ENCODE results near the gene ELOVL2.
"Not testable (repeated sequence)": the region's sequence is repeated elsewhere in the genome, so short reads cannot be mapped to it uniquely, and the experiment has no call there.

Gene ELOVL2

DNA sequence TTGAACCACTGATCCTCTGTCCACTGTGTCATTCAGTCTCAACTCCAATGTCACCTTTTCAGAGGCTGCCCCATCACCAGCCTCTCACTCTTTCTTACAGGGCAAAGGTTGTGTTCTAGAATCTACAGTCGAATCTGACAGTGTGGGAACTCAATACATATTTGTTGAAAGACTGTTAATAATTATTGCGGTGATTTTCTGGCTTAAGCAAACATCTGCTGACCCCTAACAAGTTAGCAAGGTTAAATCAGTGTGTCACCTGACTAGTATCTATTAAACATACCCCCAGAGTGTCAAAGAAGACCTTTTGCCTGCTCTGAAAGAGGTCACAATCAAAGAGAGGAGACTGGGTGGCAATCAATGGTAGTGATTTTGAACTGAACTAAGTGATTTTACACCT lies 41.9 kb downstream of the ELOVL2 start:
- Mint-ChIP-seq H3K27ac (no peak overlapping the region), H3K4me1 (ENCODE audit: low read depth) (no peaks in the 10 kb centered on the region), H3K9me3 (no peaks in the 10 kb centered on the region), H3K4me3 (no peak overlapping the region), H3K36me3 (ENCODE audit: low read depth) (no peaks in the 10 kb centered on the region), H3K27me3 (ENCODE audit: low read depth) (peaks cover 8% of the 10 kb centered on the region)

DNA sequence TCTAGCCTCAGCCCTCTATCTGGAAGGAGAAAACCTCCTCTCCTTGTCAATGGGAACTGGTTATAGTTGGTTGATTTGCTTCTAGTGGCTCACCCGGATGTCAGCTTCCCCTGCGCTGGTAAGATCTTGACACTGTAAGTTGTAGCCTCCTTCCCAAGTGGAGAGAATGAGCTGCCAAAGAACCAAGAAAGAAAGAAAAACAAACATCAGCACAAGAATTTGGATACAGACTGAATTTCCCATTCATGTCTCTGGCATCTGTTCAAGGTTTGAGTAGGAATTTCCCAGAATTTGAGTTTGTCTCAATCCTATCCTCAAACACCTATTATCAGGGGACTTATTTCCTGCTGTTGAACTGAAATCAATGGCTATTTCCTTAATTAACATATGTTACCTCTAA lies 44.1 kb downstream of the ELOVL2 start:
- no peaks in the 10 kb centered on the region for H3K9me3 Mint-ChIP-seq
- H3K27me3 Mint-ChIP-seq (ENCODE audit: low read depth), result peaks cover 8% of the 10 kb centered on the region
- H3K27ac Mint-ChIP-seq, result no peak overlapping the region
- no peak overlapping the region for H3K4me3 Mint-ChIP-seq
- no peaks in the 10 kb centered on the region for H3K4me1 Mint-ChIP-seq (ENCODE audit: low read depth)
- H3K36me3 Mint-ChIP-seq (ENCODE audit: low read depth), result no peaks in the 10 kb centered on the region

GRCh38 chr6:10995114-10995707 lies 48.9 kb downstream of the ELOVL2 start:
- Mint-ChIP-seq H3K36me3 (ENCODE audit: low read depth) (no peaks in the 10 kb centered on the region), H3K4me3 (no peak overlapping the region), H3K9me3 (no peaks in the 10 kb centered on the region), H3K27me3 (ENCODE audit: low read depth) (peaks cover 5% of the 10 kb centered on the region), H3K27ac (no peak overlapping the region), H3K4me1 (ENCODE audit: low read depth) (no peaks in the 10 kb centered on the region)

DNA sequence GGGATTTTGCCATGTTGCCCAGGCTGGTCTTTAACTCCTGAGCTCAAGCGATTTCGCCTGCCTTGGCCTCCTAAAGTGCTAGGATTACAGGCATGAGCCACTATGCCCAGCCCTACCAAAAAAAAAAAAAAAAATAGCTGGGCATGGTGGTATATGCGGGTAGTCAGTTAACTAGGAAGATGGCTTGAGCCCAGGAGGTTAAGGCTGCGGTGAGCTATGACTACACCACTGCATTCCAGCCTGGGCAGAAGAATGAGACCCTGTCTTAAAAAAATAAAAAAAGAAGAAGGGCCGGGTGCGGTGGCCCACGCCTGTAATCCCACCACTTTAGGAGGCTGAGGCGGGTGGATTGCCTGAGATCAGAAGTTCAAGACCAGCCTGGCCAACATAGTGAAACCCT lies 50.2 kb downstream of the ELOVL2 start:
- Mint-ChIP-seq H3K4me1 (ENCODE audit: low read depth) (no peaks in the 10 kb centered on the region), H3K27me3 (ENCODE audit: low read depth) (peaks cover 5% of the 10 kb centered on the region), H3K9me3 (no peaks in the 10 kb centered on the region), H3K4me3 (no peak overlapping the region), H3K36me3 (ENCODE audit: low read depth) (no peaks in the 10 kb centered on the region), H3K27ac (no peak overlapping the region)

- Mint-ChIP-seq H3K4me3 (no peak overlapping the region), H3K27ac (no peak overlapping the region), H3K27me3 (ENCODE audit: low read depth) (peaks cover 9% of the 10 kb centered on the region), H3K4me1 (ENCODE audit: low read depth) (no peaks in the 10 kb centered on the region), H3K9me3 (no peaks in the 10 kb centered on the region), H3K36me3 (ENCODE audit: low read depth) (no peaks in the 10 kb centered on the region)
Measured at GRCh38 chr6:10991115-10991514, 53.0 kb downstream of the ELOVL2 start.

DNA sequence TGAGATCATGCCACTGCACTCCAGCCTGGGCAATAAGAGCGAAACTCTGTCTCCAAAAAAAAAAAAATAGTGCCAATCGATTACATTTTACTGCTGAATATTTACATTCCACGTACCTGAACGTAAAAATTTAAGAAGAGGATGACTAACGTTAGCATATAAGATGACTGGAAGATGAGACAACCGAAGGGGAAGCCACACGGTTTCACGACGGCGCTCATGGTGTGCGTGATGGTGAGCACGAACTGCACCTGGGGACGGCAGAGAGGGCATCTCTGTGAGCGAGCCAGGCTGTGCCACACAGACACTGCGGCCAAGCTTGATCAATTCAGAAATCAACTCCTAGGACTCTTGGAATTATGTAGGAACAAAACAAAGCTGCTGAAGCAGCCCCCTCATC lies 54.5 kb downstream of the ELOVL2 start:
- H3K4me3 Mint-ChIP-seq, result no peak overlapping the region
- no peak overlapping the region for H3K27ac Mint-ChIP-seq
- H3K27me3 Mint-ChIP-seq (ENCODE audit: low read depth), result peaks cover 9% of the 10 kb centered on the region
- H3K36me3 Mint-ChIP-seq (ENCODE audit: low read depth), result no peaks in the 10 kb centered on the region
- H3K9me3 Mint-ChIP-seq, result no peaks in the 10 kb centered on the region
- no peaks in the 10 kb centered on the region for H3K4me1 Mint-ChIP-seq (ENCODE audit: low read depth)

- H3K4me1 Mint-ChIP-seq (ENCODE audit: low read depth); H3K9me3 Mint-ChIP-seq; H3K4me3 Mint-ChIP-seq; H3K36me3 Mint-ChIP-seq (ENCODE audit: low read depth); H3K27me3 Mint-ChIP-seq (ENCODE audit: low read depth); H3K27ac Mint-ChIP-seq: not testable (repeated sequence)
Measured at GRCh38 chr6:10984959-10985358, 59.1 kb downstream of the ELOVL2 start.

- Mint-ChIP-seq H3K9me3 (no peaks in the 10 kb centered on the region), H3K27ac (no peak overlapping the region), H3K36me3 (ENCODE audit: low read depth) (no peaks in the 10 kb centered on the region), H3K4me3 (no peak overlapping the region), H3K4me1 (ENCODE audit: low read depth) (no peaks in the 10 kb centered on the region), H3K27me3 (ENCODE audit: low read depth) (no peaks in the 10 kb centered on the region)
Measured at GRCh38 chr6:10981409-10981808, 62.7 kb downstream of the ELOVL2 start.

GRCh38 chr6:10979603-10980002 lies 64.5 kb downstream of the ELOVL2 start:
- no peaks in the 10 kb centered on the region for H3K4me1 Mint-ChIP-seq (ENCODE audit: low read depth)
- no peaks in the 10 kb centered on the region for H3K27me3 Mint-ChIP-seq (ENCODE audit: low read depth)
- H3K27ac Mint-ChIP-seq, result no peak overlapping the region
- no peak overlapping the region for H3K4me3 Mint-ChIP-seq
- no peaks in the 10 kb centered on the region for H3K9me3 Mint-ChIP-seq
- no peaks in the 10 kb centered on the region for H3K36me3 Mint-ChIP-seq (ENCODE audit: low read depth)

DNA sequence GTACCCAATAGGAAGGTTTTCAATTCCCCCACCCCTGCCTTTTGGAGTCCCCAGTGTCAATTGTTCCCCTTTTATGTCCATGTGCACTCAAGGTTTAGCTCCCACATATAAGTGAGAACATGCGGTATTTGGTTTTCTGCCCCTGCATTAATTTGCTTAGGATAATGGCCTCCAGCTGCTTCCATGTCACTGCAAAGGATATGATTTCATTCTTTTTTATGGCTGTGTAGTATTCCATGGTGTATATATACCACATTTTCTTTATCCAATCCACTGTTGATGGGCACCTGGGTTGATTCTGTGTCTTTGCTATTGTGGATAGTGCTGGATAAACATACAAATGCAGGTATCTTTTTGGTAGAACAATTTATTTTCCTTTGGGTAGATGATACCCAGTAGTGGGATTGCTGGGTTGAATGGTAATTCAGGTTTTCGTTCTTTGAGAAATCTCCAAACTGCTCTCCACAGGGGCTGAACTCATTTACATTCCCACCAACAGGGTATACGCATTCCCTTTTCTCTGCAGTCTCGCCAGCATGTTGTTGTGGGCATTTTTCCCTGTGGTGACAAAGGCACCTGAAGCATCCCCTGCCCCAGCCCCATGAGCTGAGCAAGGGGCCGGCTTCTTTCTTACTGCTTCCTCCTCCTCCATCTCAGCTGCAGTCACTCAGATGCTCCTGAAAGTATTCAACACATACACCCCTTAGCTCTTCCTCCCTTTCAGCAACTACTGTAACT lies 66.7 kb downstream of the ELOVL2 start:
- H3K9me3 Mint-ChIP-seq, result no peaks in the 10 kb centered on the region
- no peaks in the 10 kb centered on the region for H3K4me1 Mint-ChIP-seq (ENCODE audit: low read depth)
- H3K4me3 Mint-ChIP-seq, result no peak overlapping the region
- no peaks in the 10 kb centered on the region for H3K36me3 Mint-ChIP-seq (ENCODE audit: low read depth)
- no peaks in the 10 kb centered on the region for H3K27me3 Mint-ChIP-seq (ENCODE audit: low read depth)
- no peak overlapping the region for H3K27ac Mint-ChIP-seq

DNA sequence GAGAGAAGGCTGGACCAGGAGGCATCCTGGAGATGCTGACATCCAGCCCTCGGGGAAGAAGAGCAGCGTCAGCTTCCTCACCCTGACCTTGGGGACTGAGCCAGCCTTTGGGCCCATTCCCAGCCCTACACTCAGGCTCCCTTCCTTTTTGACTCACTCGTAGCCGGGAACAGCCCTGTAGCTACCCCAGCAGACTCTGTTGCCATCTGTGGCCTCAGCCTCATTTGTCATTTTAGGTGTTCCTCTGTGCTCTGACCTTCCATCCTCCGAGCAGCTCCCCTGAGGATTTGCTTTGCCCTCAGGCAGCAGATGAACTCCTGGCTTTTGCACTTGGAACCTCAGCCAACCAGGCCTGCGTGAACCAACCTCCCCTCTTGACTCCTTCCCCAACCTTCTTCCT lies 67.5 kb downstream of the ELOVL2 start:
- Mint-ChIP-seq H3K27me3 (ENCODE audit: low read depth) (no peaks in the 10 kb centered on the region), H3K36me3 (ENCODE audit: low read depth) (no peaks in the 10 kb centered on the region), H3K9me3 (no peaks in the 10 kb centered on the region), H3K4me3 (no peak overlapping the region), H3K27ac (no peak overlapping the region), H3K4me1 (ENCODE audit: low read depth) (no peaks in the 10 kb centered on the region)

GRCh38 chr6:10972196-10972595 lies 71.9 kb downstream of the ELOVL2 start:
- Mint-ChIP-seq H3K36me3 (ENCODE audit: low read depth) (no peaks in the 10 kb centered on the region), H3K4me3 (no peak overlapping the region), H3K27me3 (ENCODE audit: low read depth) (peaks cover 4% of the 10 kb centered on the region), H3K27ac (no peak overlapping the region), H3K4me1 (ENCODE audit: low read depth) (no peaks in the 10 kb centered on the region), H3K9me3 (no peaks in the 10 kb centered on the region)

- peaks cover 4% of the 10 kb centered on the region for H3K27me3 Mint-ChIP-seq (ENCODE audit: low read depth)
- no peak overlapping the region for H3K27ac Mint-ChIP-seq
Measured at GRCh38 chr6:10970731-10971130, 73.4 kb downstream of the ELOVL2 start.

GRCh38 chr6:10968776-10969175 lies 75.3 kb downstream of the ELOVL2 start:
- Mint-ChIP-seq H3K9me3 (peaks cover 4% of the 10 kb centered on the region), H3K4me1 (ENCODE audit: low read depth) (no peaks in the 10 kb centered on the region), H3K4me3 (no peak overlapping the region), H3K36me3 (ENCODE audit: low read depth) (no peaks in the 10 kb centered on the region), H3K27me3 (ENCODE audit: low read depth) (peaks cover 14% of the 10 kb centered on the region), H3K27ac (no peak overlapping the region)

More at GRCh38 chr6:10970731-10971130, 73.4 kb downstream of the ELOVL2 start:
- H3K9me3 Mint-ChIP-seq, result peaks cover 4% of the 10 kb centered on the region
- no peaks in the 10 kb centered on the region for H3K4me1 Mint-ChIP-seq (ENCODE audit: low read depth)
- H3K4me3 Mint-ChIP-seq, result no peak overlapping the region
- no peaks in the 10 kb centered on the region for H3K36me3 Mint-ChIP-seq (ENCODE audit: low read depth)

GRCh38 chr6:10964684-10965083 lies 79.4 kb downstream of the ELOVL2 start:
- peaks cover 14% of the 10 kb centered on the region for H3K27me3 Mint-ChIP-seq (ENCODE audit: low read depth)
- H3K27ac Mint-ChIP-seq, result no peak overlapping the region
- no peaks in the 10 kb centered on the region for H3K4me1 Mint-ChIP-seq (ENCODE audit: low read depth)
- H3K4me3 Mint-ChIP-seq, result no peak overlapping the region
- H3K36me3 Mint-ChIP-seq (ENCODE audit: low read depth), result no peaks in the 10 kb centered on the region
- H3K9me3 Mint-ChIP-seq, result peaks cover 4% of the 10 kb centered on the region

Data from T-helper 1 cell treated with Interleukin-12 subunit alpha and Interleukin-12 subunit beta and Interleukin-4 antibody, amounts not matched to agents 30 μg/mL and 1 μg/mL, for 36 hours (primary cell).